Measurements from ENCODE around the gene ZSCAN12. TPM values are rescaled to one million over a fixed set of nuclear protein-coding genes. Genes with fewer than 3 reads are reported as not detected.
"Not testable (repeated sequence)": the region's sequence is repeated elsewhere in the genome, so short reads cannot be mapped to it uniquely, and the experiment has no call there.

Gene ZSCAN12
- total RNA-seq, 2 experiments from 2014 or later: 8.4 to 10.5 TPM

DNA sequence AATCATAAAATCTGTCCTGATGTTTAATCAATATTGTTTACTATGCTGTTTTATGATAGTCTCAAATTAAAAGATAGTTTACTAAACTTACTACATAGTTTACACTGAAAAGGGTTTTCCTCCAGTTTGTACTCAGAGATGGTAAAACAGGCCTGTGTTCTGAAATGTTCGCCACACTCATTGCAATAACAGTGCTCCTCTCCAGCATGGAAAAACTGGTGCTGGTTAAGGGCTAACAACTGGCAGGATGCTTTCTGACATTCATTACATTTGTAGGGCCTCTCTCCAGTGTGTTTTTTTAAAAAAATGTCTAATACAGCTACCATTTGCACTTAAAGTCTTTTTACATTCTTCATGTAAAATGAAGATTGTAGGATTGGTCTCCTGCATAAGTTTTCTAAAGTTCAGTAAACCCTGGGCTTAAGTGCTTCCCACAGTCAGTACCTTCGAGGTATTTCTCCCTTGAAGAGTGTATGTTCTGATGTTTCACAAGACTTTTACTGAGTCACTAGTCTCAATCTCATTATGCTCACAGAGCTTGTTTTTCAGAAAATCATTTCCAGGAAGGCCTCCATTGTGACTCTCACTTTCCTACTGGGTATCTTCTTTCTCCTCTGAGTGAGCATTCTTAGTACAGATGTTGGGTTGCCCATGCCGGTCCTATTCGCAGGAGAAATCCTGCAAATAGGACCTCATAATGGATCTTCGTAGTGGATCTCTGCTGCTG, 8.7 kb upstream of the ZSCAN12 start:
- ChIA-PET POLR2A (no interaction called here), CTCF (ENCODE audit: unreplicated experiment) (no interaction called here)
- Histone ChIP-seq H2AFZ (ENCODE audit: low read length) (no peak overlapping the region), H3K4me3 (ENCODE audit: low read depth, low read length, poor library complexity, severe bottlenecking) (no peak overlapping the region), H3K79me2 (ENCODE audit: insufficient read depth, low read depth, low read length) (no peaks in the 10 kb centered on the region), H4K20me1 (ENCODE audit: insufficient read depth, low read length) (no peaks in the 10 kb centered on the region), H3K27ac (ENCODE audit: low read depth, low read length, poor library complexity, severe bottlenecking) (no peak overlapping the region), H3K9me2 (ENCODE audit: insufficient read depth, low read length) (no peaks in the 10 kb centered on the region), H3K36me3 (ENCODE audit: insufficient read depth, low read length) (no peaks in the 10 kb centered on the region), H3K4me1 (ENCODE audit: insufficient read depth, low read length, poor library complexity, severe bottlenecking) (no peaks in the 10 kb centered on the region), H3K4me2 (ENCODE audit: low read length) (no peak overlapping the region), H3K9me3 (ENCODE audit: low read length) (no peaks in the 10 kb centered on the region)
- BruUV-seq (replicated peaks): no TSS peak
- no peak for DNase-seq (ENCODE audit: low spot score)
- intact Hi-C loops (cut with micrococcal nuclease; ENCODE audit: unreplicated experiment): no loop called here
- TF ChIP-seq, protein P1, sequence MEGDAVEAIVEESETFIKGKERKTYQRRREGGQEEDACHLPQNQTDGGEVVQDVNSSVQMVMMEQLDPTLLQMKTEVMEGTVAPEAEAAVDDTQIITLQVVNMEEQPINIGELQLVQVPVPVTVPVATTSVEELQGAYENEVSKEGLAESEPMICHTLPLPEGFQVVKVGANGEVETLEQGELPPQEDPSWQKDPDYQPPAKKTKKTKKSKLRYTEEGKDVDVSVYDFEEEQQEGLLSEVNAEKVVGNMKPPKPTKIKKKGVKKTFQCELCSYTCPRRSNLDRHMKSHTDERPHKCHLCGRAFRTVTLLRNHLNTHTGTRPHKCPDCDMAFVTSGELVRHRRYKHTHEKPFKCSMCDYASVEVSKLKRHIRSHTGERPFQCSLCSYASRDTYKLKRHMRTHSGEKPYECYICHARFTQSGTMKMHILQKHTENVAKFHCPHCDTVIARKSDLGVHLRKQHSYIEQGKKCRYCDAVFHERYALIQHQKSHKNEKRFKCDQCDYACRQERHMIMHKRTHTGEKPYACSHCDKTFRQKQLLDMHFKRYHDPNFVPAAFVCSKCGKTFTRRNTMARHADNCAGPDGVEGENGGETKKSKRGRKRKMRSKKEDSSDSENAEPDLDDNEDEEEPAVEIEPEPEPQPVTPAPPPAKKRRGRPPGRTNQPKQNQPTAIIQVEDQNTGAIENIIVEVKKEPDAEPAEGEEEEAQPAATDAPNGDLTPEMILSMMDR (conservative IDR thresholded peaks at IDR 0.05; ENCODE audit: low read length): no peak
- TF ChIP-seq EZH2phosphoT487 (IDR thresholded peaks at IDR 0.05; ENCODE audit: borderline replicate concordance, low read depth, low read length): no peak

DNA sequence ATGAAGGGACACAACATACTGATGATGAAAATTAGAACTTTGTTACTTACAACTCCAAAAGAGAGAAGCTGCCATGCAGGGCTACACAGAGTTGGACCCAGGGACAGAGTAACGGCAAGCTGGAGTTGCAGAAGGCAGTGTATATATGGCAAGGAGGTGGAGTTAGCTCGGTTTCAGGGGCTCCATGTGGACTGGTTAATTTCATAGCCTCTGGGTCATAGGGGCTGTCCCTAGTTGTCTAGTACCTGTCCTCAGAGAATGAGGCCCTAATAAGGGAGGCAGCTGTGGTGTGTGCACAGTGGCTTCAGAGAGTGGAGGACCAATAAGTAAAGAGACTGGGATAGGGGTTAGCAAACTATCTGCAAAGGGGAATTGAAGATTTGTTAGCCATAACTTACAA, 7.9 kb upstream of the ZSCAN12 start:
- no peak for TF ChIP-seq EZH2phosphoT487 (IDR thresholded peaks at IDR 0.05; ENCODE audit: borderline replicate concordance, low read depth, low read length)
- TF ChIP-seq, protein P1 (conservative IDR thresholded peaks at IDR 0.05; ENCODE audit: low read length): no peak
- no peaks in the 10 kb centered on the region for H3K36me3 ChIP-seq (ENCODE audit: insufficient read depth, low read length)
- ChIA-PET CTCF (ENCODE audit: unreplicated experiment) (no interaction called here), POLR2A (no interaction called here)
- no TSS peak for BruUV-seq (replicated peaks)
- intact Hi-C loops (cut with micrococcal nuclease; ENCODE audit: unreplicated experiment): no loop called here
- H3K27ac ChIP-seq (ENCODE audit: low read depth, low read length, poor library complexity, severe bottlenecking): no peak overlapping the region
- H3K79me2 ChIP-seq (ENCODE audit: insufficient read depth, low read depth, low read length): no peaks in the 10 kb centered on the region
- H3K4me1 ChIP-seq (ENCODE audit: insufficient read depth, low read length, poor library complexity, severe bottlenecking): no peaks in the 10 kb centered on the region
- no peak overlapping the region for H3K4me3 ChIP-seq (ENCODE audit: low read depth, low read length, poor library complexity, severe bottlenecking)
- H4K20me1 ChIP-seq (ENCODE audit: insufficient read depth, low read length): no peaks in the 10 kb centered on the region
- H2AFZ ChIP-seq (ENCODE audit: low read length): no peak overlapping the region
- no peak overlapping the region for H3K4me2 ChIP-seq (ENCODE audit: low read length)
- H3K9me2 ChIP-seq (ENCODE audit: insufficient read depth, low read length): no peaks in the 10 kb centered on the region
- no peak for DNase-seq (ENCODE audit: low spot score)
- H3K9me3 ChIP-seq (ENCODE audit: low read length): no peaks in the 10 kb centered on the region

DNA sequence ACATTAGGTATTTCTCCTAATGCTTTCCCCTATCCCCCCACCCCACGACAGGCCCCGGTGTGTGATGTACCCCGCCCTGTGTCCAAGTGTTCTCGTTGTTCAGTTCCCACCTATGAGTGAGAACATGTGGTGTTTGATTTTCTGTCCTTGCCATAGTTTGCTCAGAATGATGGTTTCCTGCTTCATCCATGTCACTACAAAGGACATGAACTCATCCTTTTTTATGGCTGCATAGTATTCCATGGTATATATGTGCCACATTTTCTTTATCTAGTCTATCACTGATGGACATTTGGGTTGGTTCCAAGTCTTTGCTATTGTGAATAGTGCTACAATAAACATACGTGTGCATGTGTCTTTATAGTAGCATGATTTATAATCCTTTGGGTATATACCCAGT, 4.4 kb upstream of the ZSCAN12 start:
- H4K20me1 ChIP-seq (ENCODE audit: insufficient read depth, low read length); intact Hi-C loops (cut with micrococcal nuclease; ENCODE audit: unreplicated experiment); POLR2A ChIA-PET: not testable (repeated sequence)

More for the DNA sequence above, 4.4 kb upstream of the ZSCAN12 start:
- H2AFZ ChIP-seq (ENCODE audit: low read length); H3K4me2 ChIP-seq (ENCODE audit: low read length); BruUV-seq (replicated peaks); H3K9me2 ChIP-seq (ENCODE audit: insufficient read depth, low read length); H3K79me2 ChIP-seq (ENCODE audit: insufficient read depth, low read depth, low read length); H3K36me3 ChIP-seq (ENCODE audit: insufficient read depth, low read length); H3K4me3 ChIP-seq (ENCODE audit: low read depth, low read length, poor library complexity, severe bottlenecking); DNase-seq (ENCODE audit: low spot score); CTCF ChIA-PET (ENCODE audit: unreplicated experiment); H3K4me1 ChIP-seq (ENCODE audit: insufficient read depth, low read length, poor library complexity, severe bottlenecking); H3K9me3 ChIP-seq (ENCODE audit: low read length); H3K27ac ChIP-seq (ENCODE audit: low read depth, low read length, poor library complexity, severe bottlenecking): not testable (repeated sequence)
